Measurements from ENCODE around the gene MPZ. TPM values are rescaled to one million over a fixed set of nuclear protein-coding genes. Genes with fewer than 3 reads are reported as not detected.

MPZ gene
- total RNA-seq, 1 donor from 2014 or later: 2.3 TPM

- H3K27ac ChIP-seq (ENCODE audit: low read depth, low read length): no peak overlapping the region
- Mint-ChIP-seq H3K27me3 (ENCODE audit: low read depth, unreplicated experiment) (peaks cover 34% of the 10 kb centered on the region), H3K27ac (ENCODE audit: unreplicated experiment) (no peak overlapping the region), H3K4me1 (ENCODE audit: low read depth, unreplicated experiment) (no peaks in the 10 kb centered on the region), H3K4me3 (ENCODE audit: unreplicated experiment) (no peak overlapping the region), H3K9me3 (ENCODE audit: unreplicated experiment) (peaks cover 5% of the 10 kb centered on the region), H3K36me3 (ENCODE audit: low read depth, unreplicated experiment) (peaks cover 6% of the 10 kb centered on the region)
- no peaks in the 10 kb centered on the region for H3K4me1 ChIP-seq (ENCODE audit: insufficient read depth, low read length)
- no peak overlapping the region for H3K9ac ChIP-seq (ENCODE audit: low read length)
- no peak overlapping the region for H3K4me2 ChIP-seq (ENCODE audit: low read length)
- no peak overlapping the region for H2AFZ ChIP-seq (ENCODE audit: low read depth, low read length)
- no peaks in the 10 kb centered on the region for H3K9me3 ChIP-seq (ENCODE audit: insufficient read depth, low read depth, low read length)
- peaks cover 30% of the 10 kb centered on the region for H3K27me3 ChIP-seq (ENCODE audit: insufficient read depth, low read length)
- DNase-seq (ENCODE audit: low read depth) (no peak), FAIRE-seq (no peak)
- TF ChIP-seq, protein P1, sequence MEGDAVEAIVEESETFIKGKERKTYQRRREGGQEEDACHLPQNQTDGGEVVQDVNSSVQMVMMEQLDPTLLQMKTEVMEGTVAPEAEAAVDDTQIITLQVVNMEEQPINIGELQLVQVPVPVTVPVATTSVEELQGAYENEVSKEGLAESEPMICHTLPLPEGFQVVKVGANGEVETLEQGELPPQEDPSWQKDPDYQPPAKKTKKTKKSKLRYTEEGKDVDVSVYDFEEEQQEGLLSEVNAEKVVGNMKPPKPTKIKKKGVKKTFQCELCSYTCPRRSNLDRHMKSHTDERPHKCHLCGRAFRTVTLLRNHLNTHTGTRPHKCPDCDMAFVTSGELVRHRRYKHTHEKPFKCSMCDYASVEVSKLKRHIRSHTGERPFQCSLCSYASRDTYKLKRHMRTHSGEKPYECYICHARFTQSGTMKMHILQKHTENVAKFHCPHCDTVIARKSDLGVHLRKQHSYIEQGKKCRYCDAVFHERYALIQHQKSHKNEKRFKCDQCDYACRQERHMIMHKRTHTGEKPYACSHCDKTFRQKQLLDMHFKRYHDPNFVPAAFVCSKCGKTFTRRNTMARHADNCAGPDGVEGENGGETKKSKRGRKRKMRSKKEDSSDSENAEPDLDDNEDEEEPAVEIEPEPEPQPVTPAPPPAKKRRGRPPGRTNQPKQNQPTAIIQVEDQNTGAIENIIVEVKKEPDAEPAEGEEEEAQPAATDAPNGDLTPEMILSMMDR (IDR thresholded peaks at IDR 0.05; ENCODE audit: insufficient read depth, low read depth, low read length): no peak
- TF ChIP-seq EZH2 (IDR thresholded peaks at IDR 0.05; ENCODE audit: insufficient read depth, low read length): no peak
- no peaks in the 10 kb centered on the region for H4K20me1 ChIP-seq (ENCODE audit: insufficient read depth, low read length)
- H3K36me3 ChIP-seq (ENCODE audit: insufficient read depth, low read length): no peaks in the 10 kb centered on the region
- no peak overlapping the region for H3K4me3 ChIP-seq (ENCODE audit: insufficient read depth, low read depth, low read length)
- H3K79me2 ChIP-seq (ENCODE audit: insufficient read depth, low read length): no peaks in the 10 kb centered on the region
These were observed 26.8 kb downstream of the MPZ start for GRCh38 chr1:161282991-161283390.

DNA sequence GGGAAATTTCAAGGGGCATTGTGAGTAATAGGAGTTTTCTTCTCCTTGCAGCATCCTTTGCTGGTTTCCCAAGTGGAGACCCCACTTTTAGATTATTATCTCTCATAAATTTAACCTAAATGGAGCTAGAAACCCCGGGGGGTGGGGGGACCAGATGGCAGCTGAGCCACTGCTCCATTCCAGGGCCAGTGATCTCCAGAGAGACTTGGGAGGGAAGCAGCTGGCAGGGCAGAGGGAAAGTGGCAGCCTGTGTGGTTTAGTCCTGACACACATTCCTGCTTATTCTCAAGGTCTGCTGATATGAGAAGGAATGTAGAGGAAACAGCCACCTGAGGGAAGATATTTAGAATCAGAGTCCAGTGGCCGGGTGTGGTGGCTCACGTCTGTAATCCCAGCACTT lies 34.9 kb downstream of the MPZ start:
- H3K27ac ChIP-seq (ENCODE audit: low read depth, low read length): no peak overlapping the region
- no peaks in the 10 kb centered on the region for H3K79me2 ChIP-seq (ENCODE audit: insufficient read depth, low read length)
- H2AFZ ChIP-seq (ENCODE audit: low read depth, low read length): no peak overlapping the region
- H3K9me3 Mint-ChIP-seq (ENCODE audit: unreplicated experiment): no peaks in the 10 kb centered on the region
- peaks cover 19% of the 10 kb centered on the region for H3K27me3 ChIP-seq (ENCODE audit: insufficient read depth, low read length)
- H3K27me3 Mint-ChIP-seq (ENCODE audit: low read depth, unreplicated experiment): peaks cover 12% of the 10 kb centered on the region
- H4K20me1 ChIP-seq (ENCODE audit: insufficient read depth, low read length): no peaks in the 10 kb centered on the region
- H3K4me1 ChIP-seq (ENCODE audit: insufficient read depth, low read length): no peaks in the 10 kb centered on the region
- H3K9me3 ChIP-seq (ENCODE audit: insufficient read depth, low read depth, low read length): no peaks in the 10 kb centered on the region
- peaks cover 14% of the 10 kb centered on the region for H3K4me1 Mint-ChIP-seq (ENCODE audit: low read depth, unreplicated experiment)
- H3K9ac ChIP-seq (ENCODE audit: low read length): no peak overlapping the region
- no peaks in the 10 kb centered on the region for H3K36me3 ChIP-seq (ENCODE audit: insufficient read depth, low read length)
- no peak for TF ChIP-seq EZH2 (IDR thresholded peaks at IDR 0.05; ENCODE audit: insufficient read depth, low read length)
- TF ChIP-seq, protein P1 (IDR thresholded peaks at IDR 0.05; ENCODE audit: insufficient read depth, low read depth, low read length): no peak
- H3K27ac Mint-ChIP-seq (ENCODE audit: unreplicated experiment): no peak overlapping the region
- H3K4me3 ChIP-seq (ENCODE audit: insufficient read depth, low read depth, low read length): no peak overlapping the region
- no peak overlapping the region for H3K4me3 Mint-ChIP-seq (ENCODE audit: unreplicated experiment)
- DNase-seq (ENCODE audit: low read depth) (no peak), FAIRE-seq (no peak)
- H3K4me2 ChIP-seq (ENCODE audit: low read length): no peak overlapping the region
- no peaks in the 10 kb centered on the region for H3K36me3 Mint-ChIP-seq (ENCODE audit: low read depth, unreplicated experiment)

DNA sequence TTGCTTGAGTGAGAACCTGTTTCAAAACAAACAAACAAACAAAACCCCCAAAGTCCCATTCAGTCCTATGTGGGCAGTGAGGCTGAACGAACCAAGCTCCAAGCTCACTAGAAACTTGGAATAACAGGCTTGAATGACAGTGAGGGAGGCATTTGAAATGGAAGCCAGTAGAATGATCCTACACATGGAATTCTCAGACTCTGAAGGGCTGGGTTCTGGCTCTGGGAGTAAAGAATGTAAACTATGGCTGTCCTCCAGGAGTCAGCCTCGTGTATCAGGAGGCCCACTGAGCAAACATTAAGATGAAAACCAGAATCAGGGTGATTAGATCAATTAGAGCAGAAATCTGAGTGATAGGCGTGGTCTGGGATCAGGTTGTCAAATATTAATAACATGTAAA lies 36.4 kb downstream of the MPZ start:
- Mint-ChIP-seq H3K4me3 (ENCODE audit: unreplicated experiment) (no peak overlapping the region), H3K4me1 (ENCODE audit: low read depth, unreplicated experiment) (peaks cover 14% of the 10 kb centered on the region), H3K27ac (ENCODE audit: unreplicated experiment) (no peak overlapping the region), H3K27me3 (ENCODE audit: low read depth, unreplicated experiment) (peaks cover 9% of the 10 kb centered on the region), H3K9me3 (ENCODE audit: unreplicated experiment) (no peaks in the 10 kb centered on the region), H3K36me3 (ENCODE audit: low read depth, unreplicated experiment) (no peaks in the 10 kb centered on the region)
- no peak overlapping the region for H3K9ac ChIP-seq (ENCODE audit: low read length)
- no peak for TF ChIP-seq EZH2 (IDR thresholded peaks at IDR 0.05; ENCODE audit: insufficient read depth, low read length)
- TF ChIP-seq, protein P1 (IDR thresholded peaks at IDR 0.05; ENCODE audit: insufficient read depth, low read depth, low read length): no peak
- no peak overlapping the region for H3K4me2 ChIP-seq (ENCODE audit: low read length)
- H3K36me3 ChIP-seq (ENCODE audit: insufficient read depth, low read length): no peaks in the 10 kb centered on the region
- H3K9me3 ChIP-seq (ENCODE audit: insufficient read depth, low read depth, low read length): no peaks in the 10 kb centered on the region
- FAIRE-seq (no peak), DNase-seq (ENCODE audit: low read depth) (no peak)
- no peak overlapping the region for H3K27ac ChIP-seq (ENCODE audit: low read depth, low read length)
- no peaks in the 10 kb centered on the region for H4K20me1 ChIP-seq (ENCODE audit: insufficient read depth, low read length)
- H3K79me2 ChIP-seq (ENCODE audit: insufficient read depth, low read length): no peaks in the 10 kb centered on the region
- H3K4me1 ChIP-seq (ENCODE audit: insufficient read depth, low read length): no peaks in the 10 kb centered on the region
- no peak overlapping the region for H2AFZ ChIP-seq (ENCODE audit: low read depth, low read length)
- H3K4me3 ChIP-seq (ENCODE audit: insufficient read depth, low read depth, low read length): no peak overlapping the region
- peaks cover 17% of the 10 kb centered on the region for H3K27me3 ChIP-seq (ENCODE audit: insufficient read depth, low read length)
